ENCODE data around the gene GUCA2A.

GRCh38 chr1:42127767-42128166 is 36.8 kb downstream of the GUCA2A start:
- no peak for TF ChIP-seq CTCF (IDR thresholded peaks at IDR 0.05; ENCODE audit: low read depth, low read length, poor library complexity, severe bottlenecking)
- TF ChIP-seq EZH2phosphoT487 (IDR thresholded peaks at IDR 0.05; ENCODE audit: borderline replicate concordance, low read length) = no peak
